HCT116 (cell line): ENCODE results near the gene PTGER4. TPM values are rescaled to one million over a fixed set of nuclear protein-coding genes. Genes with fewer than 3 reads are reported as not detected.

ENCODE experiments used
- ATAC-seq: fragments of 200-7000 bp; cut with Tn5 transposase; 2 replicates; pipeline ENCODE4 v1.9.1; 2020; ENCODE audit warnings: mild to moderate bottlenecking, moderate library complexity
- BruUV-seq: library from RNA; stranded (reverse); fragments of 400-500 nt; replicated peaks from 2 replicates; lab custom pipeline; 2021; lab: Mats Ljungman, UMichigan
- CTCF ChIA-PET: fragments of 300-600 bp; sonication (Branson Sonifier 250); formaldehyde crosslinking; loops from one replicate; lab custom pipeline; 2021; ENCODE audit warnings: antibody characterized with exemption; lab: Charles Lee
- POLR2A ChIA-PET: fragments of 300-600, 350-600 bp; sonication (Branson Sonifier 250); formaldehyde crosslinking; loops from one replicate; lab custom pipeline; 2021; ENCODE audit warnings: antibody characterized with exemption; lab: Charles Lee
- RAD21 ChIA-PET, 2 experiments: fragments of 300-600 bp; sonication (Branson Sonifier 250); formaldehyde crosslinking; loops; one replicate each; lab custom pipeline; 2023; ENCODE audit warnings: low total read pairs in 2 of 2; ENCODE audit not compliant: uncharacterized antibody in 2 of 2, unreplicated experiment in 2 of 2, low non-redundant PET in 1 of 2; lab: Charles Lee
- DNase-seq: peaks from one replicate; pipeline ENCODE4 v3.0.0-alpha.2; 2010; ENCODE audit warnings: low read depth, low spot score
- H2AFZ ChIP-seq: fragments of 200-600 bp; shearing (Covaris generic), sonication (generic); 2 replicates; pipeline ENCODE4 v1.6.1; 2017; ENCODE audit warnings: low read depth, mixed run types, mixed read lengths, antibody characterized with exemption, low read length; ENCODE audit not compliant: poor library complexity, severe bottlenecking
- H3K27ac ChIP-seq: 2 replicates; pipeline ENCODE4 v1.5.1; 2012; ENCODE audit warnings: low read depth, low read length
- H3K27me3 ChIP-seq: fragments of 200-600 bp; sonication (generic); 2 replicates; pipeline ENCODE4 v1.6.1; 2016; ENCODE audit warnings: mixed run types, low read length, mixed read lengths; ENCODE audit not compliant: insufficient read depth
- H3K36me3 ChIP-seq, 2 experiments: fragments of 200-500 bp in 1 of 2; fragments of 200-600 bp in 1 of 2; sonication (Bioruptor generic) in 1 of 2; sonication (generic) in 1 of 2; 2 replicates each; pipeline versions ENCODE4 v1.5.1 to v1.6.1; 2014 to 2016; ENCODE audit warnings: low read length in 2 of 2, inconsistent platforms in 1 of 2, mixed read lengths in 1 of 2, mixed run types in 1 of 2; ENCODE audit not compliant: insufficient read depth in 2 of 2, control insufficient read depth in 1 of 2
- H3K4me1 ChIP-seq, 2 experiments: fragments of 200-600 bp in 1 of 2; sonication (generic) in 1 of 2; 2 replicates each; pipeline versions ENCODE4 v1.5.1 to v1.6.1; 2012 to 2017; ENCODE audit warnings: low read length in 2 of 2, inconsistent platforms in 1 of 2, mild to moderate bottlenecking in 1 of 2, mixed read lengths in 1 of 2, mixed run types in 1 of 2, moderate library complexity in 1 of 2; ENCODE audit not compliant: insufficient read depth in 2 of 2, control insufficient read depth in 1 of 2
- H3K4me2 ChIP-seq: fragments of 200-600 bp; sonication (generic); 2 replicates; pipeline ENCODE4 v1.6.1; 2017; ENCODE audit warnings: mixed run types, low read length, mixed read lengths
- H3K4me3 ChIP-seq, 2 experiments: fragments of 200-600 bp in 1 of 2; sonication (generic) in 1 of 2; replicated peaks in 1 of 2; 2 replicates each; pipeline ENCODE4 v1.5.1; 2011 to 2016; ENCODE audit warnings: low read length in 2 of 2, control low read depth in 1 of 2, low read depth in 1 of 2, mild to moderate bottlenecking in 1 of 2, mixed read lengths in 1 of 2, mixed run types in 1 of 2
- H3K79me2 ChIP-seq: fragments of 200-600 bp; sonication (generic); 2 replicates; pipeline ENCODE4 v1.6.1; 2017; ENCODE audit warnings: mild to moderate bottlenecking, mixed run types, low read length, moderate library complexity, mixed read lengths; ENCODE audit not compliant: insufficient read depth
- H3K9ac ChIP-seq: fragments of 200-600 bp; sonication (generic); 2 replicates; pipeline ENCODE4 v1.6.1; 2016; ENCODE audit warnings: low read length, mixed read lengths
- H3K9me2 ChIP-seq: fragments of 200-600 bp; sonication (generic), shearing (Covaris generic); 2 replicates; pipeline ENCODE4 v1.6.1; 2017; ENCODE audit warnings: mixed run types, mild to moderate bottlenecking, moderate library complexity; ENCODE audit not compliant: insufficient read depth
- H3K9me3 ChIP-seq, 2 experiments: fragments of 200-500 bp in 1 of 2; fragments of 200-600 bp in 1 of 2; sonication (Bioruptor generic) in 1 of 2; sonication (generic) in 1 of 2; 2 replicates each; pipeline ENCODE4 v1.6.1; 2014 to 2017; ENCODE audit warnings: low read length in 2 of 2, mixed read lengths in 2 of 2, inconsistent platforms in 1 of 2, low read depth in 1 of 2, mild to moderate bottlenecking in 1 of 2, mixed run types in 1 of 2, moderate library complexity in 1 of 2; ENCODE audit not compliant: control insufficient read depth in 1 of 2, insufficient read depth in 1 of 2
- H4K20me1 ChIP-seq: fragments of 200-600 bp; sonication (generic), shearing (Covaris generic); 2 replicates; pipeline ENCODE4 v1.6.1; 2017; ENCODE audit warnings: mixed run types, mild to moderate bottlenecking, moderate library complexity; ENCODE audit not compliant: insufficient read depth
- CBX3 ChIP-seq: IDR thresholded peaks from 2 replicates; pipeline ENCODE4 v1.6.1; 2012; ENCODE audit warnings: low read depth
- EGR1 ChIP-seq: IDR thresholded peaks from 2 replicates; pipeline ENCODE4 v1.6.1; 2012; ENCODE audit warnings: low read depth
- ELF1 ChIP-seq: IDR thresholded peaks from 2 replicates; pipeline ENCODE4 v1.6.1; 2012; ENCODE audit warnings: low read depth, borderline replicate concordance
- EZH2phosphoT487 ChIP-seq: fragments of 200-600 bp; IDR thresholded peaks from 2 replicates; pipeline ENCODE4 v1.6.1; 2018; ENCODE audit warnings: antibody characterized with exemption, borderline replicate concordance
- JUND ChIP-seq: IDR thresholded peaks from 2 replicates; pipeline ENCODE4 v1.6.1; 2012
- RAD21 ChIP-seq: IDR thresholded peaks from 2 replicates; pipeline ENCODE4 v1.6.1; 2012; ENCODE audit warnings: low read depth, mild to moderate bottlenecking
- SIN3A ChIP-seq: IDR thresholded peaks from 2 replicates; pipeline ENCODE4 v1.6.1; 2012; ENCODE audit warnings: low read depth
- SP1 ChIP-seq: IDR thresholded peaks from 2 replicates; pipeline ENCODE4 v1.6.1; 2012; ENCODE audit warnings: low read depth
- YY1 ChIP-seq: IDR thresholded peaks from 2 replicates; pipeline ENCODE4 v1.6.1; 2011; ENCODE audit warnings: low read length, low read depth, moderate library complexity, mild to moderate bottlenecking; ENCODE audit not compliant: insufficient replicate concordance; ENCODE audit errors: extremely low read depth
- ZBTB33 ChIP-seq: IDR thresholded peaks from 2 replicates; pipeline ENCODE4 v1.6.1; 2011; ENCODE audit warnings: mild to moderate bottlenecking, low read length, moderate library complexity; ENCODE audit not compliant: insufficient replicate concordance; ENCODE audit errors: extremely low read depth
- ZFX ChIP-seq: fragments of 450-650 bp; IDR thresholded peaks from 2 replicates; pipeline ENCODE4 v1.6.1; 2017
- intact Hi-C: fragments of 100-400 bp; cut with micrococcal nuclease; formaldehyde crosslinking; loops from 2 replicates; pipeline ENCODE4 v1.10.0; 2022
- total RNA-seq: library from RNA; stranded (reverse); gene quantifications from one replicate; pipeline ENCODE4 v1.2.1, GENCODE V29; 2021; ENCODE audit not compliant: unreplicated experiment
- TF ChIP-seq, protein P1 (sequence below): IDR thresholded peaks from 2 replicates; pipeline ENCODE4 v1.6.1; 2012
- TF ChIP-seq, protein P2 (sequence below): IDR thresholded peaks from 2 replicates; pipeline ENCODE4 v1.6.1; 2012
- TF ChIP-seq, protein P3 (sequence below): IDR thresholded peaks from 2 replicates; pipeline ENCODE4 v1.6.1; 2012; ENCODE audit warnings: low read depth

PTGER4 gene
- total RNA-seq, 1 experiment from 2014 or later: 3.0 TPM

DNA sequence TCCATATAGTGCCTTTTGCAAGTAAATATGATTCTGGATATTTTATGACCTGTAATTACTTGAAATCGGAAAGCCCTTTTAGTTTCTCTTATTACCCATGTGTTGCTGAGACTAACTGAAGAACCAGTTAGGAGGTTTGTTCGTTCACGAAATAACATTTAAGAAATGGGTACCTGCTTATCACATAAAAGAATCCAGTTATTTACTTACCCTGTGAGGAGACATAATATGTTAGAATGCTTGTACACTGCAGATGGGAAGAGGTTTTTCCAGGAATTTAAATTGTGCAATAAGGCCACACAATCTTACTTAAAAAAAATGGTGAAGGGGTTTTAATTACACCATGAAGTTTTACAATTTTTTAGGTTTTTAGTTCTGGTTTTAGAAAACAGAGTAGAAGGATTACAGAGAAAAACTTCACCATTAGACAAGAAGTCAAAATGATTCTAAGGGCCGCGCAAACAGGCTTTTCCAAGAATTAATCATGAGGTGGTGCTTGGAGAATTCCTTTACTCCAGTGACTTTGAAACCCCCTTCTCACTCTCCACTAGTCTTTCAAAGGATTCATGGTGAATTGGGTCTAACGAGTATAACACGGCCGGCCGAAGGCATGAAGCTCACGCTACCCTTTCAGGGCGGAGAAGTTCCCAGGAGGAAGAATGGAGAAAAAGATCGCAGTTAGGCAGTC lies 1.1 kb upstream of the PTGER4 start:
- H3K9ac ChIP-seq: peak overlapping the region; percentile 58
- no peaks in the 10 kb centered on the region for H3K79me2 ChIP-seq
- ChIA-PET POLR2A (no interaction called here), RAD21 (no interaction called here), CTCF (no interaction called here)
- no peaks in the 10 kb centered on the region for H3K36me3 ChIP-seq
- H3K27me3 ChIP-seq: no peaks in the 10 kb centered on the region
- H2AFZ ChIP-seq: peak overlapping the region; percentile 83
- H3K9me3 ChIP-seq: no peaks in the 10 kb centered on the region
- ATAC-seq (no peak), DNase-seq (no peak)
- H3K4me1 ChIP-seq: peaks cover 19 to 33% of the 10 kb centered on the region in 2 experiments
- BruUV-seq: TSS peak; percentile 96
- H3K27ac ChIP-seq: peak overlapping the region; percentile 92
- H3K9me2 ChIP-seq: no peaks in the 10 kb centered on the region
- H4K20me1 ChIP-seq: no peaks in the 10 kb centered on the region
- H3K4me2 ChIP-seq: peak overlapping the region; percentile 73
- peak overlapping the region; percentile 60 to 70 for H3K4me3 ChIP-seq
- TF ChIP-seq, protein P1, sequence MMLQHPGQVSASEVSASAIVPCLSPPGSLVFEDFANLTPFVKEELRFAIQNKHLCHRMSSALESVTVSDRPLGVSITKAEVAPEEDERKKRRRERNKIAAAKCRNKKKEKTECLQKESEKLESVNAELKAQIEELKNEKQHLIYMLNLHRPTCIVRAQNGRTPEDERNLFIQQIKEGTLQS: no peak
- no peak for TF ChIP-seq ZFX
- no peak for TF ChIP-seq SP1
- TF ChIP-seq ZBTB33: no peak
- TF ChIP-seq, protein P2, sequence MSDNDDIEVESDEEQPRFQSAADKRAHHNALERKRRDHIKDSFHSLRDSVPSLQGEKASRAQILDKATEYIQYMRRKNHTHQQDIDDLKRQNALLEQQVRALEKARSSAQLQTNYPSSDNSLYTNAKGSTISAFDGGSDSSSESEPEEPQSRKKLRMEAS: no peak
- TF ChIP-seq YY1: no peak
- TF ChIP-seq CBX3: no peak
- TF ChIP-seq SIN3A: no peak
- no peak for TF ChIP-seq ELF1
- no peak for TF ChIP-seq RAD21
- TF ChIP-seq EZH2phosphoT487: no peak
- no peak for TF ChIP-seq JUND
- TF ChIP-seq, protein P3, sequence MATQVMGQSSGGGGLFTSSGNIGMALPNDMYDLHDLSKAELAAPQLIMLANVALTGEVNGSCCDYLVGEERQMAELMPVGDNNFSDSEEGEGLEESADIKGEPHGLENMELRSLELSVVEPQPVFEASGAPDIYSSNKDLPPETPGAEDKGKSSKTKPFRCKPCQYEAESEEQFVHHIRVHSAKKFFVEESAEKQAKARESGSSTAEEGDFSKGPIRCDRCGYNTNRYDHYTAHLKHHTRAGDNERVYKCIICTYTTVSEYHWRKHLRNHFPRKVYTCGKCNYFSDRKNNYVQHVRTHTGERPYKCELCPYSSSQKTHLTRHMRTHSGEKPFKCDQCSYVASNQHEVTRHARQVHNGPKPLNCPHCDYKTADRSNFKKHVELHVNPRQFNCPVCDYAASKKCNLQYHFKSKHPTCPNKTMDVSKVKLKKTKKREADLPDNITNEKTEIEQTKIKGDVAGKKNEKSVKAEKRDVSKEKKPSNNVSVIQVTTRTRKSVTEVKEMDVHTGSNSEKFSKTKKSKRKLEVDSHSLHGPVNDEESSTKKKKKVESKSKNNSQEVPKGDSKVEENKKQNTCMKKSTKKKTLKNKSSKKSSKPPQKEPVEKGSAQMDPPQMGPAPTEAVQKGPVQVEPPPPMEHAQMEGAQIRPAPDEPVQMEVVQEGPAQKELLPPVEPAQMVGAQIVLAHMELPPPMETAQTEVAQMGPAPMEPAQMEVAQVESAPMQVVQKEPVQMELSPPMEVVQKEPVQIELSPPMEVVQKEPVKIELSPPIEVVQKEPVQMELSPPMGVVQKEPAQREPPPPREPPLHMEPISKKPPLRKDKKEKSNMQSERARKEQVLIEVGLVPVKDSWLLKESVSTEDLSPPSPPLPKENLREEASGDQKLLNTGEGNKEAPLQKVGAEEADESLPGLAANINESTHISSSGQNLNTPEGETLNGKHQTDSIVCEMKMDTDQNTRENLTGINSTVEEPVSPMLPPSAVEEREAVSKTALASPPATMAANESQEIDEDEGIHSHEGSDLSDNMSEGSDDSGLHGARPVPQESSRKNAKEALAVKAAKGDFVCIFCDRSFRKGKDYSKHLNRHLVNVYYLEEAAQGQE: no peak
- no peak for TF ChIP-seq EGR1
- intact Hi-C loops: no loop called here
